ENCODE measurements around the gene SAP30BP. TPM values are rescaled to one million over a fixed set of nuclear protein-coding genes. Genes with fewer than 3 reads are reported as not detected.

Gene SAP30BP
- total RNA-seq: 41.2 and 49.5 TPM in 2 replicates

GRCh38 chr17:75666959-75667790 lies at the start of gene SAP30BP, which contains the start of gene RECQL5:
Gene SAP30BP, plus strand, starts transcription at chr17:75667338. Its CDS starts 35 bp downstream, at chr17:75667373.
Gene RECQL5, minus strand, starts transcription at chr17:75667154. Its CDS starts 597 bp downstream, at chr17:75666557.

GRCh38 chr17:75632863-75633485 lies 34.2 kb upstream of the SAP30BP start, which contains the start of gene SMIM5:
Gene SMIM5, plus strand, starts transcription at chr17:75633434. Its CDS starts 6,768 bp downstream, at chr17:75640202.

GRCh38 chr17:75720656-75721462 lies 53.7 kb downstream of the SAP30BP start, which contains the start of gene ITGB4:
Gene ITGB4, plus strand, starts transcription at chr17:75721459. Its CDS starts 3,245 bp downstream, at chr17:75724704.

Other genes with a start within 250 kb of the SAP30BP start
- gene TMEM94, start 210.7 kb upstream of the SAP30BP start, total RNA-seq: 22.8 and 24.8 TPM in 2 replicates
- gene CASKIN2, start 151.8 kb upstream of the SAP30BP start, total RNA-seq: 8.6 and 9.9 TPM in 2 replicates
- gene TSEN54, start 150.8 kb upstream of the SAP30BP start, total RNA-seq: 9.4 and 10.3 TPM in 2 replicates
- gene LLGL2, start 141.6 kb upstream of the SAP30BP start, total RNA-seq: 10.5 and 15.0 TPM in 2 replicates
- 10.7 and 13.9 TPM in 2 replicates for gene MYO15B, start 79.5 kb upstream of the SAP30BP start, total RNA-seq
- gene SMIM5, start 33.9 kb upstream of the SAP30BP start, total RNA-seq: 0.09 and 0.11 TPM in 2 replicates
- 11.0 and 11.2 TPM in 2 replicates for gene RECQL5, start 184 bp upstream of the SAP30BP start, total RNA-seq
- 25.7 and 65.7 TPM in 2 replicates for gene ITGB4, start 54.1 kb downstream of the SAP30BP start, total RNA-seq
- 76.1 and 88.5 TPM in 2 replicates for gene GALK1, start 97.9 kb downstream of the SAP30BP start, total RNA-seq
- 7.3 and 11.2 TPM in 2 replicates for gene UNK, start 117.5 kb downstream of the SAP30BP start, total RNA-seq
- 2.5 and 7.9 TPM in 2 replicates for gene UNC13D, start 177.1 kb downstream of the SAP30BP start, total RNA-seq
- gene WBP2, start 188.0 kb downstream of the SAP30BP start, total RNA-seq: 23.1 and 37.1 TPM in 2 replicates
- 37.6 and 61.4 TPM in 2 replicates for gene TRIM47, start 211.2 kb downstream of the SAP30BP start, total RNA-seq
- 19.3 and 24.2 TPM in 2 replicates for gene TRIM65, start 229.6 kb downstream of the SAP30BP start, total RNA-seq
- gene MRPL38, start 237.5 kb downstream of the SAP30BP start, total RNA-seq: 26.8 and 28.9 TPM in 2 replicates